SU-DHL-6 (cell line): ENCODE data around the gene MAMDC4.

Experiments used
- H2AFZ ChIP-seq: fragments of 200-600 bp; sonication (generic); 2 replicates; pipeline ENCODE4 v1.6.1; 2014; ENCODE audit warnings: low read depth, mild to moderate bottlenecking, moderate library complexity, mixed read lengths, antibody characterized with exemption, low read length; ENCODE audit not compliant: severe bottlenecking
- H3F3A ChIP-seq: fragments of 200-600 bp; shearing (Covaris generic); 2 replicates; pipeline ENCODE4 v1.6.0; 2016; ENCODE audit warnings: antibody characterized with exemption, mild to moderate bottlenecking; ENCODE audit not compliant: insufficient read depth
- H3K27ac ChIP-seq: fragments of 200-600 bp; sonication (generic); 2 replicates; pipeline ENCODE4 v1.5.1; 2016; ENCODE audit warnings: low read depth, mild to moderate bottlenecking, low read length, moderate library complexity, mixed read lengths
- H3K27me3 ChIP-seq: fragments of 200-600 bp; sonication (generic), shearing (Covaris generic); 2 replicates; pipeline ENCODE4 v1.6.0; 2014; ENCODE audit warnings: mild to moderate bottlenecking, low read length
- H3K36me3 ChIP-seq: fragments of 200-600 bp; sonication (generic); 2 replicates; pipeline ENCODE4 v1.6.1; 2014; ENCODE audit warnings: mild to moderate bottlenecking, low read length, mixed read lengths
- H3K4me2 ChIP-seq: fragments of 300-600, 200-600 bp; shearing (Covaris generic), sonication (generic); 2 replicates; pipeline ENCODE4 v1.6.0; 2014; ENCODE audit warnings: low read length, low read depth, mild to moderate bottlenecking; ENCODE audit not compliant: poor library complexity, severe bottlenecking
- H3K4me3 ChIP-seq: fragments of 200-600 bp; sonication (generic); 2 replicates; pipeline ENCODE4 v1.5.1; 2014; ENCODE audit warnings: antibody characterized with exemption, low read length, mild to moderate bottlenecking, mixed read lengths; ENCODE audit not compliant: insufficient read depth, poor library complexity, severe bottlenecking
- H3K79me2 ChIP-seq: fragments of 200-600 bp; sonication (generic); 2 replicates; pipeline ENCODE4 v1.6.1; 2014; ENCODE audit warnings: mild to moderate bottlenecking, low read length, moderate library complexity; ENCODE audit not compliant: insufficient read depth
- H3K9ac ChIP-seq: fragments of 200-600 bp; sonication (generic); 2 replicates; pipeline ENCODE4 v1.7.0; 2014; ENCODE audit warnings: mild to moderate bottlenecking, low read length
- H3K9me2 ChIP-seq: fragments of 200-600 bp; sonication (generic); replicated peaks from 2 replicates; pipeline ENCODE4 v1.6.1; 2014; ENCODE audit warnings: low read length; ENCODE audit not compliant: insufficient read depth
- H3K9me3 ChIP-seq: fragments of 200-600 bp; sonication (generic); 2 replicates; pipeline ENCODE4 v1.6.1; 2014; ENCODE audit warnings: low read length, mixed read lengths; ENCODE audit not compliant: insufficient read depth
- H4K20me1 ChIP-seq: fragments of 200-600 bp; sonication (generic); 2 replicates; pipeline ENCODE4 v1.6.1; 2014; ENCODE audit warnings: low read depth, mild to moderate bottlenecking, antibody characterized with exemption, low read length, moderate library complexity, mixed read lengths
- EZH2phosphoT487 ChIP-seq: fragments of 200-600 bp; sonication (generic), shearing (Covaris generic); conservative IDR thresholded peaks from 2 replicates; pipeline ENCODE4 v1.6.1; 2018; ENCODE audit warnings: mild to moderate bottlenecking, antibody characterized with exemption, low read length, moderate library complexity, mixed read lengths
- TF ChIP-seq, protein P1 (sequence below): fragments of 200-600 bp; sonication (generic); IDR thresholded peaks from one replicate; pipeline ENCODE4 v1.5.1; 2017; ENCODE audit warnings: antibody characterized with exemption, mild to moderate bottlenecking, low read length, moderate library complexity; ENCODE audit not compliant: insufficient read depth, poor library complexity, severe bottlenecking

MAMDC4 gene

GRCh38 chr9:136850866-136851775 is 1.0 kb upstream of the MAMDC4 start:
- Histone ChIP-seq H3F3A (no peaks in the 10 kb centered on the region), H3K79me2 (no peaks in the 10 kb centered on the region), H3K4me2 (no peak overlapping the region), H2AFZ (no peak overlapping the region), H3K27me3 (no peaks in the 10 kb centered on the region), H3K9me2 (no peaks in the 10 kb centered on the region), H4K20me1 (no peaks in the 10 kb centered on the region), H3K9me3 (no peaks in the 10 kb centered on the region), H3K36me3 (no peaks in the 10 kb centered on the region), H3K27ac (no peak overlapping the region), H3K4me3 (no peak overlapping the region), H3K9ac (no peak overlapping the region)
- TF ChIP-seq, protein P1, sequence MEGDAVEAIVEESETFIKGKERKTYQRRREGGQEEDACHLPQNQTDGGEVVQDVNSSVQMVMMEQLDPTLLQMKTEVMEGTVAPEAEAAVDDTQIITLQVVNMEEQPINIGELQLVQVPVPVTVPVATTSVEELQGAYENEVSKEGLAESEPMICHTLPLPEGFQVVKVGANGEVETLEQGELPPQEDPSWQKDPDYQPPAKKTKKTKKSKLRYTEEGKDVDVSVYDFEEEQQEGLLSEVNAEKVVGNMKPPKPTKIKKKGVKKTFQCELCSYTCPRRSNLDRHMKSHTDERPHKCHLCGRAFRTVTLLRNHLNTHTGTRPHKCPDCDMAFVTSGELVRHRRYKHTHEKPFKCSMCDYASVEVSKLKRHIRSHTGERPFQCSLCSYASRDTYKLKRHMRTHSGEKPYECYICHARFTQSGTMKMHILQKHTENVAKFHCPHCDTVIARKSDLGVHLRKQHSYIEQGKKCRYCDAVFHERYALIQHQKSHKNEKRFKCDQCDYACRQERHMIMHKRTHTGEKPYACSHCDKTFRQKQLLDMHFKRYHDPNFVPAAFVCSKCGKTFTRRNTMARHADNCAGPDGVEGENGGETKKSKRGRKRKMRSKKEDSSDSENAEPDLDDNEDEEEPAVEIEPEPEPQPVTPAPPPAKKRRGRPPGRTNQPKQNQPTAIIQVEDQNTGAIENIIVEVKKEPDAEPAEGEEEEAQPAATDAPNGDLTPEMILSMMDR, result no peak
- no peak for TF ChIP-seq EZH2phosphoT487

DNA sequence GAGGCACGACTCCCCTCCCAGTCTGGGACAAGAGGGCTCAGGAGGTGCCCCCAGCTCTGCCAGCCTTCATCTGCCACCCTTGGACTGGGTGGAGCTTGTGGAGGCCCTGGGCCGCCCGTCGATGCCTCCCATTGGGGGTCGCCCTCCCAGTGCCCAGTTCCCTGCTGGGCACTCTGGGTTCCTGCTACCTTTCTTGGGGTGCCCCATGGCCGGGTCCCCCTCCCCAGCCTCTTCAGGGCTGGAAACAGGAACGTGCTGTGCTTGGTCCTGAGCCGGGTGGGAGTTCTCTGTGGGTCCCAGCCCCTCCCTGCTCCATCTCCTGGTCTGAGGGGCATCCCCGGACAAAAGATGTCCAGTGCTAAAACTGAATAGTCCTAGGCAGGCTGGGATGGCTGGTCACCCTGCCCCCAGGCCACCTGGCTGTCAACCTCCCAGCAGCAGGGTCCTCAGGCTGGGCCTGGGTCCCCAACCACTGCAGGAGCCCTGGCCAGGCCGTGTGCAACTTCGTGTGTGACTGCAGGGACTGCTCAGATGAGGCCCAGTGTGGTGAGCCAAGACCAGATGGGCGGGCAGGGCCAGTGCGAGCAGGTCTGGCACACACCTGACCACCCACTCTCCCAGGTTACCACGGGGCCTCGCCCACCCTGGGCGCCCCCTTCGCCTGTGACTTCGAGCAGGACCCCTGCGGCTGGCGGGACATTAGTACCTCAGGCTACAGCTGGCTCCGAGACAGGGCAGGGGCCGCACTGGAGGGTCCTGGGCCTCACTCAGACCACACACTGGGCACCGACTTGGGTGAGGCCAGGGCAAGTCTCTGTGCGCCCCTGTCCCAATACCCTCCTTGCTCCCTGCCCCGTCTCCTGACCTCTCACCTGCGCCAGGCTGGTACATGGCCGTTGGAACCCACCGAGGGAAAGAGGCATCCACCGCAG is 784 bp downstream of the MAMDC4 start:
- H3K9me3 ChIP-seq, result no peaks in the 10 kb centered on the region
- no peaks in the 10 kb centered on the region for H3K79me2 ChIP-seq
- H3F3A ChIP-seq, result no peaks in the 10 kb centered on the region
- TF ChIP-seq, protein P1, result no peak
- no peak for TF ChIP-seq EZH2phosphoT487
- no peak overlapping the region for H3K9ac ChIP-seq
- no peaks in the 10 kb centered on the region for H3K27me3 ChIP-seq
- no peaks in the 10 kb centered on the region for H4K20me1 ChIP-seq
- no peak overlapping the region for H3K27ac ChIP-seq
- H3K4me2 ChIP-seq, result no peak overlapping the region
- no peak overlapping the region for H3K4me3 ChIP-seq
- no peak overlapping the region for H2AFZ ChIP-seq
- H3K36me3 ChIP-seq, result no peaks in the 10 kb centered on the region
- H3K9me2 ChIP-seq, result no peaks in the 10 kb centered on the region

DNA sequence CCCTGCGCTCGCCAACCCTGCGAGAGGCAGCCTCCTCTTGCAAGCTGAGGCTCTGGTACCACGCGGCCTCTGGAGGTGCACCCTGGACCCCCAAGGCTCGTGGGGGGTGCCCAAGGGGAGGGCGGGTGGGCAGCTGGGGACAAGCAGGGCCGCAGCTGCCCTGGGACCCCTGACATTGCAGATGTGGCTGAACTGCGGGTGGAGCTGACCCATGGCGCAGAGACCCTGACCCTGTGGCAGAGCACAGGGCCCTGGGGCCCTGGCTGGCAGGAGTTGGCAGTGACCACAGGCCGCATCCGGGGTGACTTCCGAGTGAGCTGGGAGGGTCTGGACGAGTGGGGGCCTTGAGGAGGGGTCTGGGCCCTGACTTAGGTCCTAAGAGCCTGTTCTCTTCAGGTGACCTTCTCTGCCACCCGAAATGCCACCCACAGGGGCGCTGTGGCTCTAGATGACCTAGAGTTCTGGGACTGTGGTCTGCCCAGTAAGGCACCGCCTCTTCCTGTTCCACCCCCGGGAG is 1.5 kb downstream of the MAMDC4 start:
- Histone ChIP-seq H3K9ac (no peak overlapping the region), H3K27me3 (no peaks in the 10 kb centered on the region), H3K36me3 (no peaks in the 10 kb centered on the region), H3K27ac (no peak overlapping the region), H3K79me2 (no peaks in the 10 kb centered on the region), H2AFZ (no peak overlapping the region), H3K9me2 (no peaks in the 10 kb centered on the region), H3F3A (no peaks in the 10 kb centered on the region), H4K20me1 (no peaks in the 10 kb centered on the region), H3K4me2 (no peak overlapping the region), H3K4me3 (no peak overlapping the region), H3K9me3 (no peaks in the 10 kb centered on the region)
- no peak for TF ChIP-seq EZH2phosphoT487
- TF ChIP-seq, protein P1, result no peak
